ENCODE measurements around the gene MRPL55.

MRPL55 gene

GRCh38 chr1:228142155-228142691 is 33.1 kb upstream of the MRPL55 start:
- Histone ChIP-seq H3K9me2 (ENCODE audit: low read depth, low read length) (no peaks in the 10 kb centered on the region), H3K9me3 (ENCODE audit: low read length) (no peaks in the 10 kb centered on the region), H3K36me3 (ENCODE audit: insufficient read depth, low read length) (peaks cover 5% of the 10 kb centered on the region; the same call in 1 of the 2 replicates), H3K27ac (ENCODE audit: low read depth, low read length, poor library complexity, severe bottlenecking) (peak overlapping the region; percentile 19), H4K20me1 (ENCODE audit: insufficient read depth, low read length) (no peaks in the 10 kb centered on the region), H3K4me2 (ENCODE audit: low read length) (peak overlapping the region; percentile 95), H3K79me2 (ENCODE audit: insufficient read depth, low read length) (peaks cover 27% of the 10 kb centered on the region; the same call in 1 of the 2 replicates), H3K4me1 (ENCODE audit: insufficient read depth, low read length, severe bottlenecking) (peaks cover 51% of the 10 kb centered on the region), H3F3A (ENCODE audit: insufficient read depth, low read length) (no peaks in the 10 kb centered on the region), H3K27me3 (ENCODE audit: insufficient read depth, low read length) (no peaks in the 10 kb centered on the region), H3K4me3 (ENCODE audit: low read depth, low read length, poor library complexity, severe bottlenecking) (peak overlapping the region; percentile 80), H2AFZ (ENCODE audit: low read length) (no peak overlapping the region), H3K9ac (ENCODE audit: low read length) (peak overlapping the region; percentile 75; the same call in 1 of the 2 replicates)
- TF ChIP-seq, protein P1, sequence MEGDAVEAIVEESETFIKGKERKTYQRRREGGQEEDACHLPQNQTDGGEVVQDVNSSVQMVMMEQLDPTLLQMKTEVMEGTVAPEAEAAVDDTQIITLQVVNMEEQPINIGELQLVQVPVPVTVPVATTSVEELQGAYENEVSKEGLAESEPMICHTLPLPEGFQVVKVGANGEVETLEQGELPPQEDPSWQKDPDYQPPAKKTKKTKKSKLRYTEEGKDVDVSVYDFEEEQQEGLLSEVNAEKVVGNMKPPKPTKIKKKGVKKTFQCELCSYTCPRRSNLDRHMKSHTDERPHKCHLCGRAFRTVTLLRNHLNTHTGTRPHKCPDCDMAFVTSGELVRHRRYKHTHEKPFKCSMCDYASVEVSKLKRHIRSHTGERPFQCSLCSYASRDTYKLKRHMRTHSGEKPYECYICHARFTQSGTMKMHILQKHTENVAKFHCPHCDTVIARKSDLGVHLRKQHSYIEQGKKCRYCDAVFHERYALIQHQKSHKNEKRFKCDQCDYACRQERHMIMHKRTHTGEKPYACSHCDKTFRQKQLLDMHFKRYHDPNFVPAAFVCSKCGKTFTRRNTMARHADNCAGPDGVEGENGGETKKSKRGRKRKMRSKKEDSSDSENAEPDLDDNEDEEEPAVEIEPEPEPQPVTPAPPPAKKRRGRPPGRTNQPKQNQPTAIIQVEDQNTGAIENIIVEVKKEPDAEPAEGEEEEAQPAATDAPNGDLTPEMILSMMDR (IDR thresholded peaks at IDR 0.05; ENCODE audit: low read length): no peak
- no peak for TF ChIP-seq EZH2 (IDR thresholded peaks at IDR 0.05; ENCODE audit: borderline replicate concordance, low read length)

DNA sequence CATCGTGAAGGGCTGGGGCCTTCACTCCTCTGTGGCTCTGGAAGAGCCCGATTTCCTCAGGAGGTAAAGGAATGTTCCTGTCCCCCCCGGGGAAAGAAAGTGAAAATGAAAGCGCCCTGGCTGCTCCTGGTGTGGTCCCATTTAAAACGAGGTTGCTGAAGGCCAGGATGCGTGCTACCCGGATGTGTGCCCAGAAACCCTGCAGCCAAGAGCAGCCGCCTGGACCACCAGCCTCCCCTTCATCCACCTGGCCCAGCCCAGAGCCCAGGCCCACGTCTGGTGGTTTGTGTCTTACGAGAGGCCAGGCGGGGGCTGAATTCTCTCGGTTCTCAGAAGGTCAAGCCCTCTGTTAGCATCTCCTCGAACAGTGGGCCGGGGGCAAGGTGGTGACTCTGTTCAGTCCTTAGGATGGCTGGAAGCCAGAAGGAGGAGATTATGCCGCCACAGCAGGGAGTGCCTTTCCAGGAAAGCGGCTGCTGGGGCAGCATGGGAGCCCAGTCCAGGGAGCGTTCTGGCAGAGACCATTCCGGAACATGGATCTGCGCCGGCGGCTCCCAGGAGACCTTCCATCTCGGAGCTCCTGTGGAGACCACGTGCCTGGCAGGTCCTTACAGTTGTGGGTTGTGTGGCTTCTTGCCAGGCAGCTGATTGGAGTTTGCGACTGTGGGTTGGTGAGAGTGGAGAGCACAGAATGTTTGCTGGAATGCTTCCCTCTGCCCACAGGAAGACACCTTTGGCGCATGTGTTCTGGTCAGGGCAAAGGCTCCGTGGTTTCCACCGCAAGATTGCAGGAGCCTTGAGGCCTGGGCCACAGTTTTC is 32.3 kb upstream of the MRPL55 start:
- Histone ChIP-seq H3K9me2 (ENCODE audit: low read depth, low read length) (no peaks in the 10 kb centered on the region), H3F3A (ENCODE audit: insufficient read depth, low read length) (no peaks in the 10 kb centered on the region), H3K4me2 (ENCODE audit: low read length) (peak overlapping the region; percentile 95), H3K79me2 (ENCODE audit: insufficient read depth, low read length) (peaks cover 27% of the 10 kb centered on the region; the same call in 1 of the 2 replicates), H3K27ac (ENCODE audit: low read depth, low read length, poor library complexity, severe bottlenecking) (peak overlapping the region; percentile 28), H3K4me3 (ENCODE audit: low read depth, low read length, poor library complexity, severe bottlenecking) (peak overlapping the region; percentile 80), H3K9ac (ENCODE audit: low read length) (peak overlapping the region; percentile 75), H3K9me3 (ENCODE audit: low read length) (no peaks in the 10 kb centered on the region), H3K4me1 (ENCODE audit: insufficient read depth, low read length, severe bottlenecking) (peaks cover 51% of the 10 kb centered on the region), H2AFZ (ENCODE audit: low read length) (no peak overlapping the region), H3K36me3 (ENCODE audit: insufficient read depth, low read length) (no peaks in the 10 kb centered on the region), H4K20me1 (ENCODE audit: insufficient read depth, low read length) (no peaks in the 10 kb centered on the region), H3K27me3 (ENCODE audit: insufficient read depth, low read length) (no peaks in the 10 kb centered on the region)
- TF ChIP-seq, protein P1 (IDR thresholded peaks at IDR 0.05; ENCODE audit: low read length): no peak
- TF ChIP-seq EZH2 (IDR thresholded peaks at IDR 0.05; ENCODE audit: borderline replicate concordance, low read length): no peak

DNA sequence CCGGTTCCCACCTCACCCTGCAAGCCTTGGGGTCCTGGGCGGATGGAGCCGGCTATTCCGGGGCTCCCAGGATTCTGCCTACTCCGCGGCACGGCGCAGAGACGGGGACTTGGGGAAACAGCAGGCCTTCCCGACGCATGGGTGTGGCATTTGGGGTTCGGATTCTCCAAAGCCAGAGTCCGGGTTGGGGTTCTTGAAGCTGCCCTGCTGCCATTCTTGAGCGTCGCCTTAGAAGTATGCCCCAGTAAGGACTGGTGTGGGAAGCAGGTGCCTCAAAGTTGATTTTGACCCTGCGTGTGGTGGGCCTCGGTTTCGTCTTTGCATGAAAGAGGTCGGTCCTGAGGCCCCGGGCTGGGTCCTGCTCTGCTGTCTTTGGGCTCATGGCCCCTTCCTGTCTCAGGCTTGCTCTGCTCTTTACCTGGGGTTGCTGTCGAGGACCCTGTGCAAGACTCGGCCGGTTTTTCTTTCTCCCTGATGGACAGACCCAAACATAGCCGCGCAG is 31.7 kb upstream of the MRPL55 start:
- Histone ChIP-seq H4K20me1 (ENCODE audit: insufficient read depth, low read length) (no peaks in the 10 kb centered on the region), H3K27ac (ENCODE audit: low read depth, low read length, poor library complexity, severe bottlenecking) (peak overlapping the region; percentile 28), H2AFZ (ENCODE audit: low read length) (no peak overlapping the region), H3K4me2 (ENCODE audit: low read length) (peak overlapping the region; percentile 95), H3K9me3 (ENCODE audit: low read length) (no peaks in the 10 kb centered on the region), H3F3A (ENCODE audit: insufficient read depth, low read length) (no peaks in the 10 kb centered on the region), H3K9me2 (ENCODE audit: low read depth, low read length) (no peaks in the 10 kb centered on the region), H3K27me3 (ENCODE audit: insufficient read depth, low read length) (no peaks in the 10 kb centered on the region), H3K4me3 (ENCODE audit: low read depth, low read length, poor library complexity, severe bottlenecking) (peak overlapping the region; percentile 80), H3K36me3 (ENCODE audit: insufficient read depth, low read length) (no peaks in the 10 kb centered on the region), H3K4me1 (ENCODE audit: insufficient read depth, low read length, severe bottlenecking) (peaks cover 51% of the 10 kb centered on the region), H3K79me2 (ENCODE audit: insufficient read depth, low read length) (peaks cover 27% of the 10 kb centered on the region; the same call in 1 of the 2 replicates), H3K9ac (ENCODE audit: low read length) (peak overlapping the region; percentile 75)
- no peak for TF ChIP-seq EZH2 (IDR thresholded peaks at IDR 0.05; ENCODE audit: borderline replicate concordance, low read length)
- TF ChIP-seq, protein P1 (IDR thresholded peaks at IDR 0.05; ENCODE audit: low read length): no peak

Measured in OCI-LY1 (cell line).